Body of pancreas (tissue), 4 donors: Measurements from ENCODE around the gene KDM1B. TPM values are rescaled to one million over a fixed set of nuclear protein-coding genes. Genes with fewer than 3 reads are reported as not detected.

Experiments used
- ATAC-seq: fragments of 150-250 bp; one replicate; pipeline ENCODE4 v1.9.1; 2016
- DNase-seq, 4 donors: peaks; one replicate each; pipeline ENCODE4 v3.0.0-alpha.2; 2019
- H3K27ac ChIP-seq, 4 donors: fragments of 200-600 bp; sonication (generic); 1 replicate in 3 of 4; 2 replicates in 1 of 4; pipeline versions ENCODE4 v1.5.1 to v1.6.1; 2016 to 2019; ENCODE audit warnings: mild to moderate bottlenecking in 1 of 4, mixed read lengths in 1 of 4, moderate library complexity in 1 of 4
- H3K27me3 ChIP-seq, 2 donors: fragments of 200-600 bp; sonication (generic); one replicate each; pipeline ENCODE4 v1.6.0; 2016; ENCODE audit warnings: mild to moderate bottlenecking in 1 of 2
- H3K36me3 ChIP-seq, 2 donors: fragments of 200-600 bp; sonication (generic); replicated peaks in 1 of 2; 2 replicates each; pipeline ENCODE4 v1.5.1; 2016; ENCODE audit warnings: low read depth in 2 of 2; ENCODE audit not compliant: insufficient read depth in 1 of 2
- H3K4me1 ChIP-seq: fragments of 200-600 bp; sonication (generic); one replicate; pipeline ENCODE4 v1.6.0; 2016
- H3K4me3 ChIP-seq, 2 donors: fragments of 200-600 bp; sonication (generic); 1 replicate in 1 of 2; 2 replicates in 1 of 2; pipeline ENCODE4 v1.5.1; 2016 to 2019
- H3K9me3 ChIP-seq, 3 donors: fragments of 200-600 bp; sonication (generic); 1 replicate in 2 of 3; 2 replicates in 1 of 3; pipeline ENCODE4 v1.5.1; 2016
- CTCF ChIP-seq, 7 experiments: fragments of 450-650 bp in 4 of 7; fragments of 200-600 bp in 3 of 7; sonication (generic) in 3 of 7; IDR thresholded peaks; one replicate each; pipeline ENCODE4 v1.5.1; 2016 to 2019; ENCODE audit warnings: antibody characterized with exemption in 7 of 7
- POLR2A ChIP-seq, 3 donors: fragments of 450-650 bp; IDR thresholded peaks; one replicate each; pipeline ENCODE4 v1.6.1; 2016; ENCODE audit warnings: antibody characterized with exemption in 3 of 3, mild to moderate bottlenecking in 2 of 3
- WGBS, 2 donors: methylation state at CpG; one replicate each; pipeline ENCODE4 v1.1.5; 2017; 5-methylcytosine and 5-hydroxymethylcytosine counted together
- intact Hi-C: fragments of 100-400 bp; cut with DNase I; formaldehyde crosslinking; loops from one replicate; pipeline ENCODE4 v1.15.1; 2023
- total RNA-seq, 2 donors: library from RNA; depleted of rRNA; stranded (reverse); fragments of >200 nt; gene quantifications; one replicate each; pipeline ENCODE4 v1.1.0, GENCODE V29; 2016

KDM1B gene
- total RNA-seq, 2 donors from 2014 or later: 4.6 to 12.7 TPM

- no peak for TF ChIP-seq POLR2A (IDR thresholded peaks at IDR 0.05)
- no peak for TF ChIP-seq CTCF (IDR thresholded peaks at IDR 0.05)
- DNase-seq (no peak), ATAC-seq (no peak)
- intact Hi-C loops: no loop called here
- Histone ChIP-seq H3K27ac (no peak overlapping the region), H3K4me3 (no peak overlapping the region), H3K27me3 (no peaks in the 10 kb centered on the region), H3K4me1 (no peaks in the 10 kb centered on the region), H3K36me3 (peaks cover 5 to 10% of the 10 kb centered on the region in 2 donors), H3K9me3 (no peaks in the 10 kb centered on the region)
- 85 to 87% methylated on average over 6 of the region's 6 CpGs for WGBS, 2 donors
These were observed 15.1 kb upstream of the KDM1B start for GRCh38 chr6:18139935-18140621.

GRCh38 chr6:18141805-18142590 lies 13.2 kb upstream of the KDM1B start:
- intact Hi-C loops: no loop called here
- Histone ChIP-seq H3K4me1 (no peaks in the 10 kb centered on the region), H3K27me3 (no peaks in the 10 kb centered on the region), H3K27ac (no peak overlapping the region), H3K4me3 (no peak overlapping the region), H3K36me3 (peaks cover 5 to 8% of the 10 kb centered on the region in 2 donors), H3K9me3 (no peaks in the 10 kb centered on the region)
- 79 to 83% methylated on average over 13 of the region's 13 CpGs for WGBS, 2 donors
- no peak for TF ChIP-seq POLR2A (IDR thresholded peaks at IDR 0.05)
- no peak for TF ChIP-seq CTCF (IDR thresholded peaks at IDR 0.05)
- ATAC-seq (no peak), DNase-seq (no peak)

- WGBS, 2 donors: 95 to 100% methylated on average over 3 of the region's 3 CpGs
- intact Hi-C loops: no loop called here
- Histone ChIP-seq H3K27ac (no peak overlapping the region), H3K9me3 (no peaks in the 10 kb centered on the region), H3K4me1 (no peaks in the 10 kb centered on the region), H3K4me3 (no peak overlapping the region), H3K36me3 (peaks cover 5 to 8% of the 10 kb centered on the region in 2 donors), H3K27me3 (no peaks in the 10 kb centered on the region)
- ATAC-seq (no peak), DNase-seq (no peak)
- TF ChIP-seq POLR2A (IDR thresholded peaks at IDR 0.05) (no peak), CTCF (IDR thresholded peaks at IDR 0.05) (no peak)
These were observed 12.7 kb upstream of the KDM1B start for GRCh38 chr6:18142591-18142861.

GRCh38 chr6:18147160-18147559 lies 8.1 kb upstream of the KDM1B start:
- Histone ChIP-seq H3K9me3 (no peaks in the 10 kb centered on the region), H3K36me3 (peaks cover 0 to 1% of the 10 kb centered on the region in 2 donors), H3K27ac (peak overlapping the region in 2 of 4 donors; percentile 30 to 60), H3K4me1 (no peaks in the 10 kb centered on the region), H3K27me3 (no peaks in the 10 kb centered on the region), H3K4me3 (no peak overlapping the region)
- WGBS, 2 donors: 53 to 72% methylated on average over 2 of the region's 2 CpGs
- TF ChIP-seq CTCF (IDR thresholded peaks at IDR 0.05): no peak
- no peak for TF ChIP-seq POLR2A (IDR thresholded peaks at IDR 0.05)
- intact Hi-C loops: no loop called here
- DNase-seq (no peak), ATAC-seq (peak; percentile 52)
